ENCODE data around the gene TNFSF13B. TPM values are rescaled to one million over a fixed set of nuclear protein-coding genes. Genes with fewer than 3 reads are reported as not detected.

TNFSF13B gene
- total and polyA plus RNA-seq, 4 donors, result 1.8 to 11.6 (median 4.6) TPM

- H3K9me3 ChIP-seq (ENCODE audit: control insufficient read depth in 4 of 4, low read length in 3 of 4), result no peaks in the 10 kb centered on the region
- no peaks in the 10 kb centered on the region for H3K36me3 ChIP-seq (ENCODE audit: control insufficient read depth in 4 of 4, insufficient read depth in 3 of 4, low read depth in 1 of 4, low read length in 3 of 4)
- WGBS, result 47% methylated on average over 2 of the region's 2 CpGs
- no peak overlapping the region for H3K4me3 ChIP-seq (ENCODE audit: low read depth in 1 of 3, low read length in 3 of 3)
- no peaks in the 10 kb centered on the region for H3K27me3 ChIP-seq (ENCODE audit: control insufficient read depth in 4 of 4, insufficient read depth in 4 of 4, low read length in 3 of 4)
- H3K27ac ChIP-seq (ENCODE audit: low read depth in 1 of 2, low read length in 2 of 2), result no peak overlapping the region
- H3K9ac ChIP-seq (ENCODE audit: low read depth in 1 of 2, low read length in 2 of 2), result no peak overlapping the region
- H3K4me1 ChIP-seq (ENCODE audit: control insufficient read depth in 4 of 4, insufficient read depth in 4 of 4, low read length in 3 of 4), result no peaks in the 10 kb centered on the region
- no peak for DNase-seq (ENCODE audit: low spot score)
- TF ChIP-seq ZBTB33 (IDR thresholded peaks at IDR 0.05), result no peak
- TF ChIP-seq HNF4A (conservative IDR thresholded peaks at IDR 0.05), result no peak
- TF ChIP-seq ATF3 (IDR thresholded peaks at IDR 0.05), result no peak
- TF ChIP-seq TAF1 (conservative IDR thresholded peaks at IDR 0.05), result no peak
- TF ChIP-seq JUND (IDR thresholded peaks at IDR 0.05), result no peak
- TF ChIP-seq YY1 (IDR thresholded peaks at IDR 0.05), result no peak
- TF ChIP-seq HNF4G (IDR thresholded peaks at IDR 0.05), result no peak
- TF ChIP-seq FOXA1 (IDR thresholded peaks at IDR 0.05), result no peak
- no peak for TF ChIP-seq MAX (IDR thresholded peaks at IDR 0.05)
- TF ChIP-seq SP1 (IDR thresholded peaks at IDR 0.05), result no peak
Observed at GRCh38 chr13:108323031-108323430, 53.5 kb downstream of the TNFSF13B start.

GRCh38 chr13:108325863-108326262, 56.3 kb downstream of the TNFSF13B start:
- no peaks in the 10 kb centered on the region for H3K4me1 ChIP-seq (ENCODE audit: control insufficient read depth in 4 of 4, insufficient read depth in 4 of 4, low read length in 3 of 4)
- H3K9ac ChIP-seq (ENCODE audit: low read depth in 1 of 2, low read length in 2 of 2), result no peak overlapping the region
- DNase-seq (ENCODE audit: low spot score), result no peak
- no peaks in the 10 kb centered on the region for H3K9me3 ChIP-seq (ENCODE audit: control insufficient read depth in 4 of 4, low read length in 3 of 4)
- no peak overlapping the region for H3K4me3 ChIP-seq (ENCODE audit: low read depth in 1 of 3, low read length in 3 of 3)
- no peak for TF ChIP-seq JUND (IDR thresholded peaks at IDR 0.05)
- TF ChIP-seq ATF3 (IDR thresholded peaks at IDR 0.05), result no peak
- no peak for TF ChIP-seq RAD21 (IDR thresholded peaks at IDR 0.05)
- TF ChIP-seq TAF1 (conservative IDR thresholded peaks at IDR 0.05), result no peak
- no peak for TF ChIP-seq RXRA (IDR thresholded peaks at IDR 0.05)
- TF ChIP-seq EGR1 (IDR thresholded peaks at IDR 0.05; ENCODE audit: low read depth in 2 of 2), result no peak
- no peaks in the 10 kb centered on the region for H3K36me3 ChIP-seq (ENCODE audit: control insufficient read depth in 4 of 4, insufficient read depth in 3 of 4, low read depth in 1 of 4, low read length in 3 of 4)
- H3K27me3 ChIP-seq (ENCODE audit: control insufficient read depth in 4 of 4, insufficient read depth in 4 of 4, low read length in 3 of 4), result no peaks in the 10 kb centered on the region
- H3K27ac ChIP-seq (ENCODE audit: low read depth in 1 of 2, low read length in 2 of 2), result no peak overlapping the region

- no peaks in the 10 kb centered on the region for H3K9me3 ChIP-seq (ENCODE audit: control insufficient read depth in 4 of 4, low read length in 3 of 4)
- H3K27me3 ChIP-seq (ENCODE audit: control insufficient read depth in 4 of 4, insufficient read depth in 4 of 4, low read length in 3 of 4), result no peaks in the 10 kb centered on the region
- no peaks in the 10 kb centered on the region for H3K36me3 ChIP-seq (ENCODE audit: control insufficient read depth in 4 of 4, insufficient read depth in 3 of 4, low read depth in 1 of 4, low read length in 3 of 4)
- H3K4me1 ChIP-seq (ENCODE audit: control insufficient read depth in 4 of 4, insufficient read depth in 4 of 4, low read length in 3 of 4), result no peaks in the 10 kb centered on the region
- 52% methylated on average over 6 of the region's 6 CpGs for WGBS
- H3K4me3 ChIP-seq (ENCODE audit: low read depth in 1 of 3, low read length in 3 of 3), result no peak overlapping the region
- DNase-seq (ENCODE audit: low spot score), result no peak
- H3K27ac ChIP-seq (ENCODE audit: low read depth in 1 of 2, low read length in 2 of 2), result no peak overlapping the region
- H3K9ac ChIP-seq (ENCODE audit: low read depth in 1 of 2, low read length in 2 of 2), result no peak overlapping the region
- TF ChIP-seq NR2F2 (IDR thresholded peaks at IDR 0.05) (no peak), GABPA (IDR thresholded peaks at IDR 0.05 in 1 of 2, conservative IDR thresholded peaks at IDR 0.05 in 1 of 2) (no peak), TAF1 (conservative IDR thresholded peaks at IDR 0.05) (no peak), MAX (IDR thresholded peaks at IDR 0.05) (no peak)
Observed at GRCh38 chr13:108326309-108326708, 56.8 kb downstream of the TNFSF13B start.

Data from liver (tissue), 9 donors.